Omental fat pad (tissue), 4 donors: Measurements from ENCODE around the gene TTC22. TPM values are rescaled to one million over a fixed set of nuclear protein-coding genes. Genes with fewer than 3 reads are reported as not detected.

Source experiments
- ATAC-seq: fragments of 150-250 bp; one replicate; pipeline ENCODE4 v1.9.1; 2016; ENCODE audit warnings: mild to moderate bottlenecking, moderate library complexity; ENCODE audit not compliant: low FRiP score
- DNase-seq: peaks from one replicate; pipeline ENCODE4 v3.0.0-alpha.2; 2019; ENCODE audit warnings: low spot score
- total RNA-seq, 4 donors: library from RNA; depleted of rRNA; stranded (reverse); fragments of >200 nt; gene quantifications; one replicate each; pipeline ENCODE4 v1.1.0, GENCODE V29; 2016
- TF ChIP-seq, protein P1 (sequence below), 3 donors: fragments of 450-650 bp; IDR thresholded peaks; one replicate each; pipeline ENCODE4 v1.5.1; 2016 to 2017; ENCODE audit warnings: antibody characterized with exemption in 3 of 3, mild to moderate bottlenecking in 3 of 3, moderate library complexity in 2 of 3

Gene TTC22
- total RNA-seq, 4 donors from 2014 or later: 0.88 to 1.7 (median 1.1) TPM; not detected in 1

DNA sequence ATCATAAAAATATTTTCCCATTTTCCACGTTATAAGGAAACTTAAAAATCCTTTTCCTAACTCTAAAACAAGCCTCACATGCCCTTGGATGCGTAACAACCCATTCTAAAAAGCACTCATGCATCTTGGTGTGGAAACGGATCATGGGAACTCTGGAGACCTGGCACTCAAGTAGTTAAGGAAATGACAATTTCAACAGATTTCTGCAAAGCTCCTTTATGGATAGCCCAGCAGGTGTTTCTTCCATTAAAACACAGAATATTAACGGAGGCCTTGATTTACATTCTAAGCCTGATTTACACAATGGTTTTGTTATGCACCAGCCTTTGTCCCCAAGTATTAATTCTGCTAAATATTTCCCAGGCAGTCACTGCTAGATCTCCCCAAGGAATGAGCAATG is 49.7 kb downstream of the TTC22 start:
- DNase-seq: no peak
- TF ChIP-seq, protein P1, sequence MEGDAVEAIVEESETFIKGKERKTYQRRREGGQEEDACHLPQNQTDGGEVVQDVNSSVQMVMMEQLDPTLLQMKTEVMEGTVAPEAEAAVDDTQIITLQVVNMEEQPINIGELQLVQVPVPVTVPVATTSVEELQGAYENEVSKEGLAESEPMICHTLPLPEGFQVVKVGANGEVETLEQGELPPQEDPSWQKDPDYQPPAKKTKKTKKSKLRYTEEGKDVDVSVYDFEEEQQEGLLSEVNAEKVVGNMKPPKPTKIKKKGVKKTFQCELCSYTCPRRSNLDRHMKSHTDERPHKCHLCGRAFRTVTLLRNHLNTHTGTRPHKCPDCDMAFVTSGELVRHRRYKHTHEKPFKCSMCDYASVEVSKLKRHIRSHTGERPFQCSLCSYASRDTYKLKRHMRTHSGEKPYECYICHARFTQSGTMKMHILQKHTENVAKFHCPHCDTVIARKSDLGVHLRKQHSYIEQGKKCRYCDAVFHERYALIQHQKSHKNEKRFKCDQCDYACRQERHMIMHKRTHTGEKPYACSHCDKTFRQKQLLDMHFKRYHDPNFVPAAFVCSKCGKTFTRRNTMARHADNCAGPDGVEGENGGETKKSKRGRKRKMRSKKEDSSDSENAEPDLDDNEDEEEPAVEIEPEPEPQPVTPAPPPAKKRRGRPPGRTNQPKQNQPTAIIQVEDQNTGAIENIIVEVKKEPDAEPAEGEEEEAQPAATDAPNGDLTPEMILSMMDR (IDR thresholded peaks at IDR 0.05): no peak
- no peak for ATAC-seq

DNA sequence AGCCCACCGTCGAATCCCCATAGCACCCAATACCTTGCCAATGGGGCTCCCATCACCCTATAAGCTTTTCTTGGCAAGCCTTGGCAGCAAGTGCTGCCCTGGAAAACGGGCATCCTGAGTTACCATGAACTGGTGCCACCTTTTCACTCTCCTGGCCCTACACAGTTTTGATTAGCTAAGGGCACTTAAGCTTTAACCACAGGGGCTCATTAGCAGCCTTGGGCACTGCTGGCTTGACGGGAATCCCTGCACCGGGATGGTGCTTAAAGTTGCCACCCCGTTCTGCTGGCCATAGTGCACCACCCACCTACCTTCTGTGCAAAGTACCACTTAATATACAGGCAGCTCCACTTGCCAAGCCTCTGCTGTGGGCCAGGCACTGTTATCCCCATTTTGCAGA is 50.5 kb downstream of the TTC22 start:
- DNase-seq (no peak), ATAC-seq (no peak)
- TF ChIP-seq, protein P1 (IDR thresholded peaks at IDR 0.05): no peak

DNA sequence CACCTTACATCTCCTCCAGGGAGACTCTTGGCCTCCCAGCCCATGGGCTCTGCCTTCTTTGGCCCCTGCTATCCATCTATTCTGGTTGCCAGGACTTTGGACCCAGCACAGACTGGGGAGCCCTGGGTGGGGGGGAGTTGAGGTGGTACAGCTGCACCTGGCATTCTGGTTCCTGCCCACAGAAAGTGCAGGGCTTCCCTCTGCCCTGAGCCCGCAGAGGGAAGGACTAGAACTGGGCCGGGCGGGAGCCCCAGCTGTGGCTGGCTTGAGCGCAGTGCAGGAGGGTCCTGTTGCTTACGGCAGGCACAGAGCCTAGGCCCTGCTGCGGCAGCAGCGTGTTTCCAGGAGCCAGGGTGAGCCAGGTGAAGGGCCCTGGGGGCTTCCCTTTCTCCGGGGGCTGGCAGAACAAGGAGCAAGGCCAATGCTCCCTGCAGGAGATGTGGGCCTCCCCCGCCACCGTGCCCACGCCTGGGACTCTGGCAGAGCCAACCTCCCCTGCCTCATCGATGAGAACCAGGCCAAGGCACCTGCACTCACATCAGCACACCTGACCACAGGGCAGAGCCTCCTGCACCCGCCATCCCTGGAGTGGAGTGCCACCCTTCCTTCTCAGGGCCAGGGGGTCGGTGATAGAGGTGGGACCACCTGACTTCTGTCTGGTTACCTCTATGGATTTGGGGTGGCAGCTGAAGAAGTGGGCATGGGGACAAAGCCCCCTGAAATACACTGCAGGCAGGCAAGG is 52.9 kb downstream of the TTC22 start:
- ATAC-seq: no peak
- no peak for DNase-seq
- TF ChIP-seq, protein P1 (IDR thresholded peaks at IDR 0.05): no peak

DNA sequence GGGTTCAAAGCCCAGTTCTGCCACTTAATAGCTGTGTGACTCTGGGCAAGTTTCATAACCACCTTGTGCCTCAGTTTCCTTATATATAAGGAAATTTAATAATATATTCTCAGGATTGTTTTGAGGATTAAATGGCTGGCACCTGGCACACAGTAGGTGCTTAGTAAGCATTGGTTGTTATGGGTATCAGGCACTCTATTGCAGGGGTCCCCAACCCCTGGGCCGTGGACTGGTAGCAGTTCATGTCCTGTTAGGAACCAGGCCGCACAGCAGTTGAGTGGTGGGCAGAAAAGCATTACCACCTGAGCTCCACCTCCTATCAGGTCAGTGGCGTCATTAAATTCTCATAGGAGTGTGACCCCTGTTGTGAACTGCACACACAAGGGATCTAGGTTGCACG is 55.3 kb downstream of the TTC22 start:
- TF ChIP-seq, protein P1 (IDR thresholded peaks at IDR 0.05): no peak
- no peak for DNase-seq

DNA sequence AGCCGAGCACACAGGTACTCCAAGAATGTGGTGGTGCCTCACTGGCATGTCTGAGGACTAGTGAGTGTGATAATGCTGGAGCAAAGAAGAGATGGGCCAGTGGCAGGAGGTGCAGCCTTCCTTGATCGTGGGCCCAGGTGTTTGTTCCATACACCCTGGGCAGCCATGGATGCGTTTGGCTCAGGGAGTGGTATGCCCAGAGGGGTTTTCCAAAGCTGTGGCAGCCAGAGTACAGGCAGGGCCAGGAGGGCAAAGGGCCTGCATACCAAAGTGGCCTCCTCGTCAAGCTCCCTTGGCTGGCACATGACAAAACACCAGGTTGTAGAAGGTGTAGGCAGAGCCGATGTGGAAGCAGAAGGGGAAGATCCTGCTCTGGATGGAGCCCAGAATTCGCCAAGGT is 55.8 kb downstream of the TTC22 start:
- no peak for ATAC-seq
- no peak for DNase-seq
- TF ChIP-seq, protein P1 (IDR thresholded peaks at IDR 0.05): no peak

More for the DNA sequence above, 55.3 kb downstream of the TTC22 start:
- no peak for ATAC-seq

DNA sequence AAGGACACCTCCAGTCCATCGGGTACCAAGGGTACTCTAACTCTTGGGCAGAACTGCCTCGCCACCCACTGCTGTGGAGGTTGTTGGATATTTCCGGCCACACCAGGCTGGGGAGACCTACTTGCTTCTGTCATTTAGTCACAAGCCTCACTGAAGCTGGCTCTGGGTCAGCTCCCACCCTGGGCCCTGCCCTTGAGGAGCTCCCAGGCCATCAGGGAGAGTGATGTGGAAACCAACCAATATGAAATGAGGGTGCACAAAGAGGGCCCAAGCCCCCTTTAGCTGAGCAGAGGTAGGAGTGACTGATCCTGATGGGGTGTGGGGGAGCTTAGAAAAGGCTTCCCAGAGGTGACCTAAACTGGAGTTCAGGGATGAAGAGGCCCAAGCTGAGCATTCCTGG is 56.4 kb downstream of the TTC22 start:
- ATAC-seq: no peak
- TF ChIP-seq, protein P1 (IDR thresholded peaks at IDR 0.05): no peak
- DNase-seq: no peak
